RWPE1 (cell line): Measurements from ENCODE around the gene MBLAC2.

Experiments
- CTCF ChIA-PET: fragments of 350-600 bp; sonication (Branson Sonifier 250); formaldehyde crosslinking; extraction: SDS; loops from one replicate; lab custom pipeline; 2021; lab: Yijun Ruan, JAX
- POLR2A ChIA-PET: fragments of 400-600 bp; formaldehyde crosslinking; extraction: SDS; loops from one replicate; lab custom pipeline; 2020; ENCODE audit warnings: antibody characterized with exemption; ENCODE audit not compliant: low non-redundant PET; lab: Yijun Ruan, JAX
- DNase-seq: peaks from one replicate; pipeline ENCODE4 v3.0.0; 2012; ENCODE audit warnings: low spot score
- H3K27ac ChIP-seq: fragments of 450-650 bp; 2 replicates; pipeline ENCODE4 v1.5.1; 2017
- CTCF ChIP-seq: fragments of 450-650 bp; conservative IDR thresholded peaks from 2 replicates; pipeline ENCODE4 v1.5.1; 2017; ENCODE audit warnings: low read depth, mild to moderate bottlenecking

Gene MBLAC2

GRCh38 chr5:90438100-90438499 lies 36.5 kb downstream of the MBLAC2 start:
- ChIA-PET POLR2A (no interaction called here), CTCF (interaction anchor here (0.7 to 1.5 kb wide), 4 partner anchors 12 to 346 kb away, joined by 3 to 6 read pairs (median 4); partner anchors contain the start of gene LYSMD3)
- H3K27ac ChIP-seq = no peak overlapping the region
- no peak for DNase-seq
- TF ChIP-seq CTCF = no peak

GRCh38 chr5:90437663-90438062 lies 36.9 kb downstream of the MBLAC2 start:
- no peak for TF ChIP-seq CTCF
- ChIA-PET CTCF (interaction anchor here (0.7 to 1.5 kb wide), 3 partner anchors 11 to 92 kb away, joined by 3 to 6 read pairs (median 3); partner anchors contain the start of gene LYSMD3), POLR2A (no interaction called here)
- DNase-seq = no peak
- no peak overlapping the region for H3K27ac ChIP-seq

- peak; percentile 53 for TF ChIP-seq CTCF
- DNase-seq = peak; percentile 11
- ChIA-PET CTCF (no interaction called here), POLR2A (no interaction called here)
- no peak overlapping the region for H3K27ac ChIP-seq
Observed at GRCh38 chr5:90434116-90434714, 40.4 kb downstream of the MBLAC2 start.

GRCh38 chr5:90424245-90424644 lies 50.3 kb downstream of the MBLAC2 start:
- no peak for DNase-seq
- CTCF ChIA-PET = no interaction called here
- no peak for TF ChIP-seq CTCF
- H3K27ac ChIP-seq = no peak overlapping the region
- POLR2A ChIA-PET = no interaction called here

GRCh38 chr5:90421136-90421535 lies 53.4 kb downstream of the MBLAC2 start:
- TF ChIP-seq CTCF = peak; percentile 14; the same call in 1 of the 2 replicates
- H3K27ac ChIP-seq = no peak overlapping the region
- POLR2A ChIA-PET = no interaction called here
- CTCF ChIA-PET = interaction anchor here (0.6 to 1.0 kb wide), 2 partner anchors 14 to 30 kb away, joined by 3 to 6 read pairs; no protein-coding TSS in a partner anchor
- no peak for DNase-seq

GRCh38 chr5:90418214-90418613 lies 56.4 kb downstream of the MBLAC2 start:
- DNase-seq = no peak
- POLR2A ChIA-PET = interaction anchor here (0.6 kb wide), 1 partner anchor 9 kb away, joined by 3 read pairs; the partner anchor contains the start of gene CETN3
- no peak overlapping the region for H3K27ac ChIP-seq
- no peak for TF ChIP-seq CTCF
- CTCF ChIA-PET = no interaction called here
